K562 (cell line): ENCODE results near the gene PHLDB1. TPM values are rescaled to one million over a fixed set of nuclear protein-coding genes. Genes with fewer than 3 reads are reported as not detected.

Source experiments
- ATAC-seq: fragments of 200-7000 bp; cut with Tn5 transposase; 3 replicates; pipeline ENCODE4 v1.9.1; 2020; ENCODE audit warnings: moderate library complexity
- BruUV-seq: library from RNA; stranded (reverse); fragments of 400-500 nt; replicated peaks from 2 replicates; lab custom pipeline; 2021; lab: Mats Ljungman, UMichigan
- CTCF ChIA-PET: fragments of 300-600 bp; formaldehyde crosslinking; extraction: SDS; loops from one replicate; lab custom pipeline; 2021; ENCODE audit warnings: low intra/inter-chr PET ratio; lab: Yijun Ruan, JAX
- POLR2A ChIA-PET: fragments of 300-600, 350-650 bp; sonication (Branson Sonifier 250); formaldehyde crosslinking; extraction: SDS; loops from one replicate; lab custom pipeline; 2021; ENCODE audit warnings: antibody characterized with exemption, inconsistent platforms; lab: Yijun Ruan, JAX
- DNase-seq, 4 experiments: peaks; one replicate each; pipeline versions ENCODE4 v3.0.0 to v3.0.0-alpha.2; 2011 to 2018; ENCODE audit warnings: low spot score in 3 of 4, mixed read lengths in 3 of 4; ENCODE audit errors: extremely low read depth in 1 of 4
- FAIRE-seq: peaks from 2 replicates; lab custom pipeline; 2011; peaks lifted over from hg19 to GRCh38; lab: Jason Lieb, UNC
- H2AFZ ChIP-seq: 2 replicates; pipeline ENCODE4 v1.6.0; 2011; ENCODE audit warnings: low read depth, low read length, control low read depth, inconsistent platforms
- H3K27ac ChIP-seq: fragments of 200-600 bp; 3 replicates; pipeline ENCODE4 v1.8.0; 2011; ENCODE audit warnings: low read depth, mild to moderate bottlenecking, control low read depth, inconsistent platforms, low read length, moderate library complexity, mixed read lengths; ENCODE audit errors: extremely low read depth
- H3K27me3 ChIP-seq, 2 experiments: fragments of 300-600 bp in 1 of 2; 2 replicates in 1 of 2; 3 replicates in 1 of 2; pipeline versions ENCODE4 v1.6.0 to v1.8.0; 2011; ENCODE audit warnings: inconsistent platforms in 2 of 2, low read length in 2 of 2, mild to moderate bottlenecking in 1 of 2, mixed read lengths in 1 of 2, moderate library complexity in 1 of 2; ENCODE audit not compliant: control insufficient read depth in 2 of 2, insufficient read depth in 2 of 2
- H3K36me3 ChIP-seq: fragments of 300-600 bp; 3 replicates; pipeline ENCODE4 v1.8.0; 2011; ENCODE audit warnings: mild to moderate bottlenecking, low read length, inconsistent platforms; ENCODE audit not compliant: control insufficient read depth, insufficient read depth
- H3K4me1 ChIP-seq, 2 experiments: fragments of 200-600 bp in 1 of 2; replicated peaks in 1 of 2; 2 replicates in 1 of 2; 3 replicates in 1 of 2; pipeline versions ENCODE4 v1.5.1 to v1.8.0; 2011; ENCODE audit warnings: inconsistent platforms in 2 of 2, low read length in 2 of 2, mild to moderate bottlenecking in 1 of 2, mixed read lengths in 1 of 2, moderate library complexity in 1 of 2; ENCODE audit not compliant: control insufficient read depth in 2 of 2, insufficient read depth in 2 of 2
- H3K4me2 ChIP-seq: 2 replicates; pipeline ENCODE4 v1.6.1; 2011; ENCODE audit warnings: low read length, control low read depth, inconsistent platforms, mixed read lengths; ENCODE audit not compliant: insufficient read depth
- H3K4me3 ChIP-seq: fragments of 200-600 bp; sonication (generic), shearing (Covaris generic); 2 replicates; pipeline ENCODE4 v1.5.1; 2016; ENCODE audit warnings: control low read depth, inconsistent platforms
- H3K79me2 ChIP-seq: fragments of 200-600 bp; 3 replicates; pipeline ENCODE4 v1.8.0; 2011; ENCODE audit warnings: low read length, inconsistent platforms; ENCODE audit not compliant: control insufficient read depth, insufficient read depth
- H3K9ac ChIP-seq, 2 experiments: 2 replicates each; pipeline versions ENCODE4 v1.6.0 to v1.6.1; 2011; ENCODE audit warnings: low read depth in 2 of 2, low read length in 2 of 2, control low read depth in 1 of 2, inconsistent platforms in 1 of 2, mild to moderate bottlenecking in 1 of 2, mixed read lengths in 1 of 2; ENCODE audit not compliant: insufficient read depth in 1 of 2
- H3K9me1 ChIP-seq: one replicate; pipeline ENCODE4 v1.6.0; 2011; ENCODE audit warnings: inconsistent platforms, mild to moderate bottlenecking, low read length, moderate library complexity; ENCODE audit not compliant: control insufficient read depth, insufficient read depth
- H3K9me3 ChIP-seq: replicated peaks from 2 replicates; pipeline ENCODE4 v1.5.1; 2011; ENCODE audit warnings: low read depth, low read length, inconsistent platforms; ENCODE audit not compliant: control insufficient read depth, insufficient read depth
- H4K20me1 ChIP-seq: replicated peaks from 2 replicates; pipeline ENCODE4 v1.6.1; 2011; ENCODE audit warnings: low read length, inconsistent platforms, mixed read lengths; ENCODE audit not compliant: control insufficient read depth, insufficient read depth
- BDP1 ChIP-seq: IDR thresholded peaks from 3 replicates; pipeline ENCODE4 v1.6.1; 2011; ENCODE audit not compliant: insufficient read length, insufficient read depth
- NFIX ChIP-seq: fragments of 250-450 bp; sonication (Bioruptor Pico); IDR thresholded peaks from 2 replicates; pipeline ENCODE4 v1.4.0; 2020; ENCODE audit warnings: low read depth, mild to moderate bottlenecking, moderate library complexity
- NR4A1 ChIP-seq, 2 experiments: fragments of 250-450 bp in 1 of 2; fragments of 450-650 bp in 1 of 2; sonication (Bioruptor Pico) in 1 of 2; IDR thresholded peaks; 2 replicates each; pipeline versions ENCODE4 v1.4.0 to v1.6.1; 2016 to 2020; ENCODE audit warnings: mild to moderate bottlenecking in 2 of 2, missing compliant biosample characterization in 1 of 2, missing genetic modification characterization in 1 of 2, moderate library complexity in 1 of 2
- PCBP2 ChIP-seq: fragments of 200-400 bp; formaldehyde crosslinking; IDR thresholded peaks from 2 replicates; pipeline ENCODE4 v1.6.1; 2018; ENCODE audit warnings: low read length, low read depth, mild to moderate bottlenecking, moderate library complexity; ENCODE audit not compliant: poor library complexity, severe bottlenecking
- PKNOX1 ChIP-seq: fragments of 450-650 bp; IDR thresholded peaks from 2 replicates; pipeline ENCODE4 v1.6.1; 2016
- RCOR1 ChIP-seq, 2 experiments: IDR thresholded peaks; 2 replicates each; pipeline ENCODE4 v1.6.1; 2012; ENCODE audit warnings: low read depth in 2 of 2, low read length in 2 of 2, borderline replicate concordance in 1 of 2, improper control_type of control experiment in 1 of 2
- RNF2 ChIP-seq: sonication (generic); IDR thresholded peaks from 2 replicates; pipeline ENCODE4 v1.6.1; 2016
- ZBTB7A ChIP-seq: IDR thresholded peaks from 2 replicates; pipeline ENCODE4 v1.6.1; 2011; ENCODE audit warnings: low read depth, mild to moderate bottlenecking, low read length, moderate library complexity, borderline replicate concordance; ENCODE audit not compliant: control insufficient read depth
- WGBS: fragments of 100-300 bp; shearing (Covaris generic); methylation state at CpG from one replicate; pipeline ENCODE4 v1.1.6; 2016; ENCODE audit warnings: low coverage, mixed read lengths; ENCODE audit not compliant: insufficient coverage; ENCODE audit errors: missing lambda C conversion rate; 5-methylcytosine and 5-hydroxymethylcytosine counted together
- in situ Hi-C: fragments of 300-500 bp; cut with MboI; formaldehyde crosslinking; loops from 4 replicates; pipeline ENCODE4 v1.15.0; 2018; ENCODE audit warnings: inconsistent platforms, mixed read lengths
- intact Hi-C: fragments of 100-400 bp; cut with micrococcal nuclease; formaldehyde crosslinking; loops from 2 replicates; pipeline ENCODE4 v1.14.2; 2022
- polyA plus RNA-seq, 8 experiments: library from polyadenylated mRNA; depleted of rRNA in 4 of 8; stranded (reverse) in 5 of 8; unstranded in 3 of 8; fragments of >200 nt; fragmentation: Nextera tagmentation in 2 of 8; fragmentation: Illumina TruSeq in 1 of 8; extraction: Ambion mirVana in 2 of 8; extraction: Trizol in 1 of 8; gene quantifications; 2 replicates each; pipeline versions ENCODE4 v1.2.1 to v1.2.3, GENCODE V29; 2011 to 2014; ENCODE audit warnings: inconsistent platforms in 1 of 8, missing spikeins in 1 of 8
- total RNA-seq, 7 experiments: library from RNA; depleted of rRNA in 6 of 7; stranded (reverse); fragments of >200 nt in 6 of 7; fragmentation: Illumina TruSeq in 2 of 7; extraction: Trizol in 2 of 7; gene quantifications; 2 replicates each; pipeline versions ENCODE4 v1.2.1 to v1.2.3, GENCODE V29; 2011 to 2021; ENCODE audit warnings: low replicate concordance in 1 of 7
- TF ChIP-seq, protein P1 (sequence below): fragments of 200-800 bp; sonication (Bioruptor generic); IDR thresholded peaks from 2 replicates; pipeline ENCODE4 v1.6.1; 2017; ENCODE audit warnings: missing genetic modification characterization, missing compliant biosample characterization

PHLDB1 gene
- total and polyA plus RNA-seq, 9 of the 15 experiments (the other 6 are each of a cell fraction or from before 2014, with no cell fraction given), result 2.0 to 28.7 (median 16.2) TPM

- TF ChIP-seq ZBTB7A, result no peak
- TF ChIP-seq RCOR1 (IDR thresholded peaks at IDR 0.05; ENCODE audit: borderline replicate concordance in 1 of 2, low read depth in 2 of 2, low read length in 2 of 2), result no peak
- TF ChIP-seq PCBP2, result no peak
- no peak for TF ChIP-seq NFIX (CRISPR knock-in tag)
- TF ChIP-seq NR4A1 (CRISPR knock-in tag; IDR thresholded peaks at IDR 0.05), result no peak
- TF ChIP-seq NR4A1 (tag; IDR thresholded peaks at IDR 0.05), result no peak
- no peak for TF ChIP-seq RNF2
- no peak for TF ChIP-seq BDP1
These were observed 26.4 kb upstream of the PHLDB1 start (continued) for GRCh38 chr11:118581057-118581456.

DNA sequence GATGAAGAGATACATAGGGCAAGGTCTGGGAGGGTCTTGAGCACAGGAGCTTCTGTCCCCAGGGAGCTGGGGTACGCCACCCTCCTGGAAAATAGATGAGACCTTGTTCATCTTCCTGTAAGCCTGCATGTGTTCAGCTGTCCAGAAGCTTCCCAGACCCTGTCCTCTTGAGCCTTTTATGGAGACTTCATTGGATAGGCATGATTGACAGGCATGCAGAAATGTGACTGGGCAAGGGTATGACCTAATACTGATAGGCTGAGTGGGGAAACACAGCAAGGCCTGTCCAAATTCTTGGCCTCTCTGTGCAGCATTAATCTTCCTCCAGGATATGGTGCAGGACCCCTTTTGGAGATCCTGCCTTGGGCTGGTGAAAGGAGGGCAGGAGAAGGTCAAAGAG is 19.5 kb upstream of the PHLDB1 start:
- Histone ChIP-seq H3K4me1 (no peaks in the 10 kb centered on the region), H3K9ac (no peak overlapping the region), H3K9me3 (no peaks in the 10 kb centered on the region), H3K4me2 (no peak overlapping the region), H3K4me3 (no peak overlapping the region), H3K79me2 (no peaks in the 10 kb centered on the region), H3K9me1 (no peaks in the 10 kb centered on the region), H3K27me3 (no peaks in the 10 kb centered on the region), H4K20me1 (no peaks in the 10 kb centered on the region), H3K36me3 (peaks cover 91% of the 10 kb centered on the region), H3K27ac (no peak overlapping the region), H2AFZ (no peak overlapping the region)
- no peak for FAIRE-seq
- ChIA-PET POLR2A (interaction anchor here (0.7 kb wide), 1 partner anchor 11 kb away, joined by 3 read pairs; no protein-coding TSS in a partner anchor), CTCF (no interaction called here)
- in situ Hi-C loops (no loop called here), intact Hi-C loops (no loop called here)
- ATAC-seq, result no peak
- no TSS peak for BruUV-seq
- 100% methylated on average over 1 of the region's 1 CpG for WGBS
- no peak for DNase-seq
- peak; percentile 67 for TF ChIP-seq PKNOX1
- TF ChIP-seq, protein P1, sequence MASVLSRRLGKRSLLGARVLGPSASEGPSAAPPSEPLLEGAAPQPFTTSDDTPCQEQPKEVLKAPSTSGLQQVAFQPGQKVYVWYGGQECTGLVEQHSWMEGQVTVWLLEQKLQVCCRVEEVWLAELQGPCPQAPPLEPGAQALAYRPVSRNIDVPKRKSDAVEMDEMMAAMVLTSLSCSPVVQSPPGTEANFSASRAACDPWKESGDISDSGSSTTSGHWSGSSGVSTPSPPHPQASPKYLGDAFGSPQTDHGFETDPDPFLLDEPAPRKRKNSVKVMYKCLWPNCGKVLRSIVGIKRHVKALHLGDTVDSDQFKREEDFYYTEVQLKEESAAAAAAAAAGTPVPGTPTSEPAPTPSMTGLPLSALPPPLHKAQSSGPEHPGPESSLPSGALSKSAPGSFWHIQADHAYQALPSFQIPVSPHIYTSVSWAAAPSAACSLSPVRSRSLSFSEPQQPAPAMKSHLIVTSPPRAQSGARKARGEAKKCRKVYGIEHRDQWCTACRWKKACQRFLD (CRISPR knock-in tag), result no peak
